Fibroblast of villous mesenchyme (primary cell): ENCODE results near the gene PES1. TPM values are rescaled to one million over a fixed set of nuclear protein-coding genes. Genes with fewer than 3 reads are reported as not detected.

Experiments used
- DNase-seq: peaks from one replicate; pipeline ENCODE4 v3.0.0-alpha.2; 2010; ENCODE audit warnings: low read depth
- H3K4me3 ChIP-seq: 2 replicates; pipeline ENCODE4 v1.5.1; 2011; ENCODE audit warnings: low read depth, mild to moderate bottlenecking, low read length
- CTCF ChIP-seq: IDR thresholded peaks from 2 replicates; pipeline ENCODE4 v1.5.1; 2012; ENCODE audit warnings: low read depth, mild to moderate bottlenecking, low read length; ENCODE audit not compliant: insufficient read depth
- total RNA-seq: library from RNA; depleted of rRNA; stranded (reverse); fragments of >200 nt; gene quantifications from 2 replicates; pipeline ENCODE4 v1.2.3, GENCODE V29; 2012

The PES1 gene
- total RNA-seq, 1 donor: 51.4 TPM

- TF ChIP-seq CTCF: no peak
- no peak overlapping the region for H3K4me3 ChIP-seq
- no peak for DNase-seq
These were observed 23.2 kb upstream of the PES1 start for GRCh38 chr22:30614879-30615278.

GRCh38 chr22:30614268-30614667, 22.6 kb upstream of the PES1 start:
- no peak overlapping the region for H3K4me3 ChIP-seq
- TF ChIP-seq CTCF: no peak
- DNase-seq: no peak

- TF ChIP-seq CTCF: no peak
- no peak for DNase-seq
- H3K4me3 ChIP-seq: no peak overlapping the region
These were observed 21.1 kb upstream of the PES1 start for GRCh38 chr22:30612789-30613188.

GRCh38 chr22:30611197-30611596, 19.5 kb upstream of the PES1 start:
- DNase-seq: no peak

GRCh38 chr22:30610299-30610698, 18.6 kb upstream of the PES1 start:
- no peak for DNase-seq
- H3K4me3 ChIP-seq: no peak overlapping the region
- TF ChIP-seq CTCF: no peak

More at GRCh38 chr22:30611197-30611596, 19.5 kb upstream of the PES1 start:
- TF ChIP-seq CTCF: no peak
- no peak overlapping the region for H3K4me3 ChIP-seq

GRCh38 chr22:30609260-30610185, 17.8 kb upstream of the PES1 start:
- TF ChIP-seq CTCF: no peak
- H3K4me3 ChIP-seq: no peak overlapping the region
- DNase-seq: peak; percentile 94
